Spleen (tissue), 11 donors: ENCODE data around the gene ABCA12. TPM values are rescaled to one million over a fixed set of nuclear protein-coding genes. Genes with fewer than 3 reads are reported as not detected.

Source experiments
- DNase-seq: peaks from one replicate; pipeline ENCODE4 v3.0.0-alpha.2; 2020
- H3K27ac ChIP-seq, 8 donors: fragments of 200-600 bp; sonication (generic) in 7 of 8; 1 replicate in 4 of 8; 2 replicates in 4 of 8; pipeline versions ENCODE4 v1.5.0 to v1.8.0; 2016 to 2021; ENCODE audit warnings: inconsistent platforms in 4 of 8, mild to moderate bottlenecking in 4 of 8, moderate library complexity in 1 of 8
- H3K27me3 ChIP-seq, 7 donors: fragments of 200-600 bp; sonication (generic) in 6 of 7; replicated peaks in 1 of 7; 1 replicate in 4 of 7; 2 replicates in 3 of 7; pipeline versions ENCODE4 v1.5.0 to v1.8.0; 2016 to 2021; ENCODE audit warnings: inconsistent platforms in 3 of 7, mild to moderate bottlenecking in 1 of 7
- H3K36me3 ChIP-seq, 6 donors: fragments of 200-600 bp; sonication (generic) in 5 of 6; 1 replicate in 4 of 6; 2 replicates in 2 of 6; pipeline versions ENCODE4 v1.5.0 to v1.8.0; 2016 to 2021; ENCODE audit warnings: inconsistent platforms in 2 of 6
- H3K4me1 ChIP-seq, 6 donors: fragments of 200-600 bp; sonication (generic) in 5 of 6; 1 replicate in 3 of 6; 2 replicates in 3 of 6; pipeline versions ENCODE4 v1.5.0 to v1.8.0; 2016 to 2021; ENCODE audit warnings: inconsistent platforms in 3 of 6
- H3K4me3 ChIP-seq, 8 donors: fragments of 200-600 bp; sonication (generic) in 7 of 8; 1 replicate in 4 of 8; 2 replicates in 4 of 8; pipeline versions ENCODE4 v1.5.0 to v1.8.0; 2016 to 2021; ENCODE audit warnings: inconsistent platforms in 4 of 8, mild to moderate bottlenecking in 4 of 8, moderate library complexity in 2 of 8
- H3K9me3 ChIP-seq, 8 donors: fragments of 200-600 bp; sonication (generic) in 7 of 8; 1 replicate in 4 of 8; 2 replicates in 4 of 8; pipeline versions ENCODE4 v1.5.0 to v1.8.0; 2016 to 2021; ENCODE audit warnings: inconsistent platforms in 4 of 8
- CTCF ChIP-seq, 11 experiments: fragments of 200-600 bp in 7 of 11; fragments of 450-650 bp in 4 of 11; sonication (generic) in 4 of 11; IDR thresholded peaks in 8 of 11; conservative IDR thresholded peaks in 3 of 11; 1 replicate in 7 of 11; 2 replicates in 4 of 11; pipeline versions ENCODE4 v1.4.0 to v1.8.0; 2016 to 2021; ENCODE audit warnings: antibody characterized with exemption in 11 of 11, inconsistent platforms in 4 of 11, mild to moderate bottlenecking in 1 of 11
- POLR2A ChIP-seq, 3 donors: fragments of 450-650 bp; IDR thresholded peaks; one replicate each; pipeline ENCODE4 v1.5.1; 2017; ENCODE audit warnings: antibody characterized with exemption in 3 of 3, mild to moderate bottlenecking in 1 of 3
- POLR2AphosphoS5 ChIP-seq, 3 donors: sonication (generic); formaldehyde crosslinking; IDR thresholded peaks; one replicate each; pipeline ENCODE4 v1.5.1; 2017; ENCODE audit warnings: antibody characterized with exemption in 3 of 3
- WGBS, 5 donors: extraction: QIAGEN DNeasy Blood & Tissue Kit in 3 of 5; methylation state at CpG; one replicate each; pipeline versions ENCODE4 v1.1.5 to v1.1.7; 2013 to 2018; 5-methylcytosine and 5-hydroxymethylcytosine counted together
- intact Hi-C: fragments of 100-400 bp; cut with DNase I; formaldehyde crosslinking; loops from one replicate; pipeline ENCODE4 v1.15.0; 2023; ENCODE audit warnings: low total_unique reads
- polyA plus RNA-seq, 3 donors: library from polyadenylated mRNA; stranded (reverse); fragments of 200-250 nt; gene quantifications; one replicate each; pipeline ENCODE4 v1.2.1, GENCODE V29; 2013
- total RNA-seq, 7 donors: library from RNA; depleted of rRNA in 3 of 7; stranded (reverse); fragments of >200 nt in 3 of 7; fragmentation: NEBNext Ultra II Directional in 4 of 7; extraction: Animal tissue kit (Norgen Biotek cat#: 25700) in 4 of 7; gene quantifications; one replicate each; pipeline versions ENCODE4 v1.1.0 to v1.2.1, GENCODE V29; 2016 to 2021
- donor health status: healthy with polysubstance abuse.
- donor health status: DM: no; HTN: no; CAD: no; lungs with moderate emphysema.
- donor health status: DM: no; HTN: no; CAD: no.
- donor health status: Bipolar disorder and iron deficiency.
- donor health status: healthy.
- donor health status: DM: no; HTN: no; CAD: no.
- donor health status: DM: yes; HTN: yes; CAD: no.

The ABCA12 gene
- total and polyA plus RNA-seq, 10 donors, result not detected

GRCh38 chr2:215052404-215052803 is 86.0 kb downstream of the ABCA12 start:
- no peaks in the 10 kb centered on the region for H3K36me3 ChIP-seq
- H3K9me3 ChIP-seq, result peaks cover 0 to 9% (median 0%) of the 10 kb centered on the region in 8 donors
- H3K27me3 ChIP-seq, result no peaks in the 10 kb centered on the region
- intact Hi-C loops, result no loop called here
- no peaks in the 10 kb centered on the region for H3K4me1 ChIP-seq
- 84 to 91% (median 88%) methylated on average over 3 of the region's 3 CpGs for WGBS, 5 donors
- TF ChIP-seq POLR2A (IDR thresholded peaks at IDR 0.05) (no peak), CTCF (IDR thresholded peaks at IDR 0.05 in 8 of 11, conservative IDR thresholded peaks at IDR 0.05 in 3 of 11) (no peak), POLR2AphosphoS5 (IDR thresholded peaks at IDR 0.05) (no peak)
- H3K4me3 ChIP-seq, result no peak overlapping the region
- no peak for DNase-seq
- H3K27ac ChIP-seq, result no peak overlapping the region

- 74 to 94% (median 86%) methylated on average over 2 of the region's 2 CpGs for WGBS, 5 donors
- Histone ChIP-seq H3K27ac (no peak overlapping the region), H3K4me1 (no peaks in the 10 kb centered on the region), H3K9me3 (peaks cover 0 to 18% (median 7%) of the 10 kb centered on the region in 8 donors), H3K27me3 (no peaks in the 10 kb centered on the region), H3K4me3 (no peak overlapping the region), H3K36me3 (no peaks in the 10 kb centered on the region)
- intact Hi-C loops, result no loop called here
- DNase-seq, result no peak
- TF ChIP-seq CTCF (IDR thresholded peaks at IDR 0.05 in 8 of 11, conservative IDR thresholded peaks at IDR 0.05 in 3 of 11), result no peak
- no peak for TF ChIP-seq POLR2AphosphoS5 (IDR thresholded peaks at IDR 0.05)
Measured at GRCh38 chr2:215049341-215049740, 89.1 kb downstream of the ABCA12 start.

GRCh38 chr2:215038421-215038820 is 100.0 kb downstream of the ABCA12 start:
- no peaks in the 10 kb centered on the region for H3K36me3 ChIP-seq
- no peak overlapping the region for H3K4me3 ChIP-seq
- peaks cover 0 to 3% (median 0%) of the 10 kb centered on the region in 8 donors for H3K9me3 ChIP-seq
- WGBS, 5 donors, result 78 to 94% (median 83%) methylated on average over 3 of the region's 3 CpGs
- H3K27ac ChIP-seq, result no peak overlapping the region
- intact Hi-C loops, result no loop called here
- TF ChIP-seq POLR2AphosphoS5 (IDR thresholded peaks at IDR 0.05), result no peak
- no peak for TF ChIP-seq CTCF (IDR thresholded peaks at IDR 0.05 in 8 of 11, conservative IDR thresholded peaks at IDR 0.05 in 3 of 11)
- TF ChIP-seq POLR2A (IDR thresholded peaks at IDR 0.05), result no peak
- no peaks in the 10 kb centered on the region for H3K27me3 ChIP-seq
- DNase-seq, result no peak
- H3K4me1 ChIP-seq, result no peaks in the 10 kb centered on the region

GRCh38 chr2:215036314-215036713 is 102.1 kb downstream of the ABCA12 start:
- WGBS, 5 donors, result 52 to 86% (median 72%) methylated on average over 1 of the region's 1 CpG
- no peak for TF ChIP-seq CTCF (IDR thresholded peaks at IDR 0.05 in 8 of 11, conservative IDR thresholded peaks at IDR 0.05 in 3 of 11)
- no peak for TF ChIP-seq POLR2A (IDR thresholded peaks at IDR 0.05)
- TF ChIP-seq POLR2AphosphoS5 (IDR thresholded peaks at IDR 0.05), result no peak
- H3K27me3 ChIP-seq, result no peaks in the 10 kb centered on the region
- no peaks in the 10 kb centered on the region for H3K36me3 ChIP-seq
- H3K9me3 ChIP-seq, result peaks cover 0 to 2% (median 0%) of the 10 kb centered on the region in 8 donors
- no peak overlapping the region for H3K4me3 ChIP-seq
- no peak for DNase-seq
- H3K4me1 ChIP-seq, result no peaks in the 10 kb centered on the region
- H3K27ac ChIP-seq, result no peak overlapping the region
- intact Hi-C loops, result no loop called here
